Osteoblast (primary cell): ENCODE results near the gene FXYD3. TPM values are rescaled to one million over a fixed set of nuclear protein-coding genes. Genes with fewer than 3 reads are reported as not detected.

Experiments used
- DNase-seq: peaks from one replicate; pipeline ENCODE4 v3.0.0; 2011; ENCODE audit warnings: low spot score, mixed read lengths; ENCODE audit not compliant: insufficient read length; ENCODE audit errors: missing footprints
- H2AFZ ChIP-seq: 2 replicates; pipeline ENCODE4 v1.6.0; 2011; ENCODE audit warnings: mild to moderate bottlenecking, low read length
- H3K27ac ChIP-seq: 2 replicates; pipeline ENCODE4 v1.5.1; 2011; ENCODE audit warnings: mild to moderate bottlenecking, low read depth, low read length, moderate library complexity
- H3K27me3 ChIP-seq: 2 replicates; pipeline ENCODE4 v1.6.0; 2012; ENCODE audit warnings: mild to moderate bottlenecking, control low read depth, inconsistent platforms, low read length, moderate library complexity; ENCODE audit not compliant: insufficient read depth
- H3K36me3 ChIP-seq: 2 replicates; pipeline ENCODE4 v1.5.1; 2011; ENCODE audit warnings: mild to moderate bottlenecking, low read length, control low read depth, moderate library complexity; ENCODE audit not compliant: insufficient read depth
- H3K4me1 ChIP-seq: 2 replicates; pipeline ENCODE4 v1.5.1; 2011; ENCODE audit warnings: mild to moderate bottlenecking, low read length, control low read depth, moderate library complexity; ENCODE audit not compliant: insufficient read depth
- H3K4me2 ChIP-seq: 2 replicates; pipeline ENCODE4 v1.6.0; 2011; ENCODE audit warnings: mild to moderate bottlenecking, low read length; ENCODE audit not compliant: insufficient read depth
- H3K4me3 ChIP-seq: fragments of 200-600 bp; sonication (generic); 3 replicates; pipeline ENCODE4 v1.5.1; 2012; ENCODE audit warnings: mild to moderate bottlenecking, low read length, inconsistent platforms; ENCODE audit not compliant: insufficient read depth
- H3K79me2 ChIP-seq: 2 replicates; pipeline ENCODE4 v1.6.0; 2012; ENCODE audit warnings: mild to moderate bottlenecking, low read length, control low read depth, inconsistent platforms; ENCODE audit not compliant: insufficient read depth
- H3K9me3 ChIP-seq: 2 replicates; pipeline ENCODE4 v1.5.1; 2011; ENCODE audit warnings: low read depth, low read length, control low read depth
- H4K20me1 ChIP-seq: 2 replicates; pipeline ENCODE4 v1.6.0; 2012; ENCODE audit warnings: mild to moderate bottlenecking, low read length, control low read depth; ENCODE audit not compliant: insufficient read depth
- CTCF ChIP-seq: IDR thresholded peaks from 2 replicates; pipeline ENCODE4 v1.5.1; 2011; ENCODE audit warnings: mild to moderate bottlenecking, low read depth, low read length, moderate library complexity; ENCODE audit errors: extremely low read depth
- total RNA-seq: library from RNA; depleted of rRNA; stranded (reverse); fragments of >200 nt; gene quantifications from 2 replicates; pipeline ENCODE4 v1.2.3, GENCODE V29; 2012

The FXYD3 gene
- total RNA-seq, 1 donor = not detected

- no peaks in the 10 kb centered on the region for H4K20me1 ChIP-seq
- H3K79me2 ChIP-seq = no peaks in the 10 kb centered on the region
- no peak overlapping the region for H2AFZ ChIP-seq
- H3K9me3 ChIP-seq = no peaks in the 10 kb centered on the region
- no peaks in the 10 kb centered on the region for H3K36me3 ChIP-seq
- no peak overlapping the region for H3K4me2 ChIP-seq
- no peak for DNase-seq
- H3K4me3 ChIP-seq = no peak overlapping the region
- H3K27ac ChIP-seq = no peak overlapping the region
- no peaks in the 10 kb centered on the region for H3K27me3 ChIP-seq
- no peak for TF ChIP-seq CTCF
- peaks cover 34% of the 10 kb centered on the region for H3K4me1 ChIP-seq
These were observed 9.7 kb downstream of the FXYD3 start for GRCh38 chr19:35125270-35125717.

GRCh38 chr19:35125749-35126623 lies 10.4 kb downstream of the FXYD3 start:
- Histone ChIP-seq H2AFZ (no peak overlapping the region), H4K20me1 (no peaks in the 10 kb centered on the region)

GRCh38 chr19:35126624-35126959 lies 11.0 kb downstream of the FXYD3 start:
- DNase-seq = no peak
- no peak overlapping the region for H3K4me2 ChIP-seq
- TF ChIP-seq CTCF = no peak
- no peak overlapping the region for H3K27ac ChIP-seq
- H3K4me1 ChIP-seq = peaks cover 25% of the 10 kb centered on the region
- peak overlapping the region; percentile 41 for H2AFZ ChIP-seq
- H3K27me3 ChIP-seq = no peaks in the 10 kb centered on the region
- no peaks in the 10 kb centered on the region for H4K20me1 ChIP-seq
- no peaks in the 10 kb centered on the region for H3K9me3 ChIP-seq
- no peaks in the 10 kb centered on the region for H3K36me3 ChIP-seq
- no peak overlapping the region for H3K4me3 ChIP-seq
- no peaks in the 10 kb centered on the region for H3K79me2 ChIP-seq

More at GRCh38 chr19:35125749-35126623, 10.4 kb downstream of the FXYD3 start:
- Histone ChIP-seq H3K79me2 (no peaks in the 10 kb centered on the region), H3K4me1 (peaks cover 29% of the 10 kb centered on the region), H3K27ac (no peak overlapping the region), H3K27me3 (no peaks in the 10 kb centered on the region), H3K9me3 (no peaks in the 10 kb centered on the region), H3K4me3 (no peak overlapping the region), H3K4me2 (no peak overlapping the region), H3K36me3 (no peaks in the 10 kb centered on the region)
- DNase-seq = no peak
- no peak for TF ChIP-seq CTCF

- Histone ChIP-seq H3K79me2 (no peaks in the 10 kb centered on the region), H2AFZ (no peak overlapping the region), H3K4me2 (no peak overlapping the region), H3K27ac (no peak overlapping the region), H3K36me3 (no peaks in the 10 kb centered on the region), H3K4me1 (peaks cover 15% of the 10 kb centered on the region), H3K4me3 (no peak overlapping the region), H3K9me3 (no peaks in the 10 kb centered on the region), H4K20me1 (no peaks in the 10 kb centered on the region), H3K27me3 (no peaks in the 10 kb centered on the region)
- no peak for DNase-seq
- no peak for TF ChIP-seq CTCF
These were observed 12.2 kb downstream of the FXYD3 start for GRCh38 chr19:35127871-35128270.
